Stomach smooth muscle (tissue), 2 donors: ENCODE measurements around the gene RTKN.
A peak's percentile ranks its signal among the peaks of the same experiment; 100 is the strongest.
"Not testable (repeated sequence)": the region's sequence is repeated elsewhere in the genome, so short reads cannot be mapped to it uniquely, and the experiment has no call there.

Experiments
- H3K27ac ChIP-seq: one replicate; pipeline ENCODE4 v1.7.0; 2013; ENCODE audit warnings: mild to moderate bottlenecking, low read length, inconsistent platforms
- H3K27me3 ChIP-seq, 2 donors: one replicate each; pipeline ENCODE4 v1.7.0; 2013; ENCODE audit warnings: low read length in 2 of 2; ENCODE audit not compliant: insufficient read depth in 2 of 2, control insufficient read depth in 1 of 2
- H3K36me3 ChIP-seq, 2 donors: one replicate each; pipeline ENCODE4 v1.7.0; 2013; ENCODE audit warnings: low read length in 2 of 2; ENCODE audit not compliant: control insufficient read depth in 2 of 2, insufficient read depth in 2 of 2
- H3K4me1 ChIP-seq: one replicate; pipeline ENCODE4 v1.7.0; 2013; ENCODE audit warnings: low read length; ENCODE audit not compliant: control insufficient read depth, insufficient read depth
- H3K4me3 ChIP-seq, 2 donors: one replicate each; pipeline ENCODE4 v1.7.0; 2013; ENCODE audit warnings: low read length in 2 of 2
- H3K9ac ChIP-seq, 2 donors: one replicate each; pipeline ENCODE4 v1.7.0; 2013; ENCODE audit warnings: low read length in 2 of 2, mild to moderate bottlenecking in 1 of 2
- H3K9me3 ChIP-seq, 2 donors: one replicate each; pipeline ENCODE4 v1.7.0; 2013; ENCODE audit warnings: low read length in 2 of 2; ENCODE audit not compliant: control insufficient read depth in 2 of 2
- donor health status: healthy.
- donor health status: Pancreatic carcinoma.

Gene RTKN

GRCh38 chr2:74474481-74474880 is 32.7 kb upstream of the RTKN start:
- Histone ChIP-seq H3K9me3 (no peaks in the 10 kb centered on the region), H3K4me3 (no peak overlapping the region), H3K4me1 (peaks cover 22% of the 10 kb centered on the region), H3K27me3 (no peaks in the 10 kb centered on the region), H3K9ac (no peak overlapping the region), H3K36me3 (peaks cover 21 to 22% of the 10 kb centered on the region in 2 donors), H3K27ac (no peak overlapping the region)

- Histone ChIP-seq H3K27ac (peak overlapping the region; percentile 89), H3K27me3 (no peaks in the 10 kb centered on the region), H3K4me1 (peaks cover 22% of the 10 kb centered on the region), H3K9me3 (no peaks in the 10 kb centered on the region), H3K36me3 (peaks cover 19 to 21% of the 10 kb centered on the region in 2 donors), H3K9ac (peak overlapping the region; percentile 83 to 95), H3K4me3 (peak overlapping the region; percentile 96 to 97)
Measured at GRCh38 chr2:74472945-74473258, 31.2 kb upstream of the RTKN start.

GRCh38 chr2:74472086-74472944 is 30.6 kb upstream of the RTKN start, which contains the start of gene MRPL53:
Gene MRPL53, minus strand, starts transcription at chr2:74472680. Its CDS starts 20 bp downstream, at chr2:74472660.
- Histone ChIP-seq H3K27ac (peak within 1 kb of the TSS; percentile 89), H3K9me3 (no peaks in the 10 kb centered on the region), H3K4me1 (peaks cover 22% of the 10 kb centered on the region), H3K9ac (peak within 1 kb of the TSS; percentile 83 to 95), H3K4me3 (peak within 1 kb of the TSS; percentile 96 to 97), H3K36me3 (peaks cover 15 to 17% of the 10 kb centered on the region in 2 donors), H3K27me3 (no peaks in the 10 kb centered on the region)

- H3K27me3 ChIP-seq = no peaks in the 10 kb centered on the region
- H3K9ac ChIP-seq = peak overlapping the region; percentile 83 to 95
- H3K36me3 ChIP-seq = peaks cover 14 to 16% of the 10 kb centered on the region in 2 donors
- H3K27ac ChIP-seq = peak overlapping the region; percentile 89
- peaks cover 22% of the 10 kb centered on the region for H3K4me1 ChIP-seq
- H3K4me3 ChIP-seq = peak overlapping the region; percentile 96 to 97
- no peaks in the 10 kb centered on the region for H3K9me3 ChIP-seq
Measured at GRCh38 chr2:74471332-74472065, 29.8 kb upstream of the RTKN start.

GRCh38 chr2:74470742-74471141 is 29.0 kb upstream of the RTKN start:
- H3K9ac ChIP-seq, H3K4me3 ChIP-seq, H3K27me3 ChIP-seq, H3K27ac ChIP-seq, H3K9me3 ChIP-seq: not testable (repeated sequence)
- H3K36me3 ChIP-seq = peaks cover 12 to 16% of the 10 kb centered on the region in 2 donors
- H3K4me1 ChIP-seq = peaks cover 26% of the 10 kb centered on the region

- Histone ChIP-seq H3K27me3 (no peaks in the 10 kb centered on the region), H3K9ac (peak overlapping the region; percentile 83 to 85), H3K9me3 (no peaks in the 10 kb centered on the region), H3K4me3 (peak overlapping the region; percentile 85 to 87), H3K36me3 (peaks cover 5 to 17% of the 10 kb centered on the region in 2 donors), H3K4me1 (peaks cover 15% of the 10 kb centered on the region), H3K27ac (peak overlapping the region; percentile 62)
Measured at GRCh38 chr2:74464406-74464805, 22.7 kb upstream of the RTKN start.

GRCh38 chr2:74462786-74463105 is 21.0 kb upstream of the RTKN start:
- no peak overlapping the region for H3K27ac ChIP-seq
- peaks cover 23% of the 10 kb centered on the region for H3K4me1 ChIP-seq
- H3K36me3 ChIP-seq = peaks cover 5 to 17% of the 10 kb centered on the region in 2 donors
- no peak overlapping the region for H3K4me3 ChIP-seq
- no peaks in the 10 kb centered on the region for H3K27me3 ChIP-seq
- H3K9me3 ChIP-seq = no peaks in the 10 kb centered on the region
- no peak overlapping the region for H3K9ac ChIP-seq

GRCh38 chr2:74462054-74462785 is 20.5 kb upstream of the RTKN start:
- no peak overlapping the region for H3K4me3 ChIP-seq
- H3K9ac ChIP-seq = no peak overlapping the region
- H3K27ac ChIP-seq = no peak overlapping the region
- no peaks in the 10 kb centered on the region for H3K9me3 ChIP-seq
- peaks cover 27% of the 10 kb centered on the region for H3K4me1 ChIP-seq
- H3K36me3 ChIP-seq = peaks cover 5 to 17% of the 10 kb centered on the region in 2 donors
- H3K27me3 ChIP-seq = no peaks in the 10 kb centered on the region

- Histone ChIP-seq H3K27me3 (no peaks in the 10 kb centered on the region), H3K4me3 (no peak overlapping the region), H3K27ac (no peak overlapping the region), H3K9ac (no peak overlapping the region), H3K9me3 (no peaks in the 10 kb centered on the region), H3K4me1 (peaks cover 34% of the 10 kb centered on the region), H3K36me3 (peaks cover 5 to 17% of the 10 kb centered on the region in 2 donors)
Measured at GRCh38 chr2:74461187-74462053, 19.7 kb upstream of the RTKN start.

- H3K4me3 ChIP-seq, H3K27ac ChIP-seq, H3K27me3 ChIP-seq, H3K9ac ChIP-seq, H3K9me3 ChIP-seq: not testable (repeated sequence)
- Histone ChIP-seq H3K4me1 (peaks cover 41% of the 10 kb centered on the region), H3K36me3 (peaks cover 5 to 17% of the 10 kb centered on the region in 2 donors)
Measured at GRCh38 chr2:74460187-74460586, 18.4 kb upstream of the RTKN start.
